H9 (cell line): Measurements from ENCODE around the gene DEFB128. TPM values are rescaled to one million over a fixed set of nuclear protein-coding genes. Genes with fewer than 3 reads are reported as not detected.

ENCODE experiments used
- DNase-seq: peaks from one replicate; pipeline ENCODE4 v3.0.0-alpha.2; 2017
- H2AFZ ChIP-seq: one replicate; pipeline ENCODE4 v1.6.1; 2013; ENCODE audit warnings: mild to moderate bottlenecking, low read length, control low read depth, moderate library complexity
- H2AK5ac ChIP-seq: 2 replicates; pipeline ENCODE4 v1.6.1; 2013; ENCODE audit warnings: low read length, control low read depth, mixed read lengths; ENCODE audit not compliant: insufficient read length
- H2BK120ac ChIP-seq: one replicate; pipeline ENCODE4 v1.6.1; 2013; ENCODE audit warnings: low read depth, mild to moderate bottlenecking, low read length, control low read depth, inconsistent platforms; ENCODE audit not compliant: poor library complexity, severe bottlenecking
- H2BK12ac ChIP-seq: 2 replicates; pipeline ENCODE4 v1.6.1; 2013; ENCODE audit warnings: low read length, control low read depth, mixed read lengths, low read depth; ENCODE audit not compliant: insufficient read length
- H2BK15ac ChIP-seq: 2 replicates; pipeline ENCODE4 v1.6.1; 2013; ENCODE audit warnings: low read depth, low read length, control low read depth
- H2BK20ac ChIP-seq: one replicate; pipeline ENCODE4 v1.6.1; 2013; ENCODE audit warnings: low read depth, mild to moderate bottlenecking, low read length, control low read depth, inconsistent platforms; ENCODE audit not compliant: poor library complexity, severe bottlenecking
- H2BK5ac ChIP-seq: 2 replicates; pipeline ENCODE4 v1.6.1; 2013; ENCODE audit warnings: low read length, control low read depth, mixed read lengths; ENCODE audit not compliant: insufficient read length
- H3K14ac ChIP-seq: 2 replicates; pipeline ENCODE4 v1.6.1; 2013; ENCODE audit warnings: low read length, control low read depth; ENCODE audit not compliant: insufficient read depth
- H3K18ac ChIP-seq: 2 replicates; pipeline ENCODE4 v1.6.1; 2013; ENCODE audit warnings: low read depth, mild to moderate bottlenecking, mixed read lengths, low read length, control low read depth; ENCODE audit not compliant: insufficient read length
- H3K23ac ChIP-seq: 2 replicates; pipeline ENCODE4 v1.6.1; 2013; ENCODE audit warnings: low read length, control low read depth, mixed read lengths, low read depth; ENCODE audit not compliant: insufficient read length
- H3K23me2 ChIP-seq: 2 replicates; pipeline ENCODE4 v1.6.1; 2013; ENCODE audit warnings: low read depth, mild to moderate bottlenecking, mixed read lengths, low read length, control low read depth; ENCODE audit not compliant: insufficient read length, poor library complexity, severe bottlenecking
- H3K27ac ChIP-seq: 2 replicates; pipeline ENCODE4 v1.5.1; 2013; ENCODE audit warnings: low read length, control low read depth, mixed read lengths, low read depth; ENCODE audit not compliant: insufficient read length
- H3K27me3 ChIP-seq: 2 replicates; pipeline ENCODE4 v1.6.1; 2013; ENCODE audit warnings: low read length, control low read depth, inconsistent platforms; ENCODE audit not compliant: insufficient read depth
- H3K4ac ChIP-seq: 2 replicates; pipeline ENCODE4 v1.6.1; 2013; ENCODE audit warnings: low read depth, mild to moderate bottlenecking, control low read depth, inconsistent platforms, low read length, moderate library complexity
- H3K4me1 ChIP-seq: 2 replicates; pipeline ENCODE4 v1.6.1; 2013; ENCODE audit warnings: low read length, control low read depth, inconsistent platforms; ENCODE audit not compliant: insufficient read depth
- H3K4me2 ChIP-seq: 2 replicates; pipeline ENCODE4 v1.6.1; 2013; ENCODE audit warnings: low read length, control low read depth, mixed read lengths; ENCODE audit not compliant: insufficient read length, insufficient read depth
- H3K56ac ChIP-seq: 2 replicates; pipeline ENCODE4 v1.6.1; 2013; ENCODE audit warnings: low read depth, mild to moderate bottlenecking, mixed read lengths, low read length, control low read depth; ENCODE audit not compliant: insufficient read length
- H3K79me1 ChIP-seq: 2 replicates; pipeline ENCODE4 v1.6.1; 2013; ENCODE audit warnings: low read depth, mild to moderate bottlenecking, moderate library complexity, low read length, control low read depth, inconsistent platforms; ENCODE audit not compliant: insufficient read depth, poor library complexity, severe bottlenecking
- H3K79me2 ChIP-seq: 2 replicates; pipeline ENCODE4 v1.6.1; 2013; ENCODE audit warnings: low read length, control low read depth, inconsistent platforms; ENCODE audit not compliant: insufficient read depth
- H3K9ac ChIP-seq: 2 replicates; pipeline ENCODE4 v1.6.1; 2013; ENCODE audit warnings: low read length, control low read depth, mixed read lengths; ENCODE audit not compliant: insufficient read length; ENCODE audit errors: extremely low read depth
- H3K9me3 ChIP-seq: one replicate; pipeline ENCODE4 v1.6.1; 2013; ENCODE audit warnings: low read depth, low read length, inconsistent platforms; ENCODE audit not compliant: control insufficient read depth
- H3T11ph ChIP-seq: one replicate; pipeline ENCODE4 v1.6.1; 2013; ENCODE audit warnings: mild to moderate bottlenecking, low read length, control low read depth, inconsistent platforms
- H4K20me1 ChIP-seq: one replicate; pipeline ENCODE4 v1.6.1; 2013; ENCODE audit not compliant: control insufficient read depth, insufficient read length, insufficient read depth
- H4K5ac ChIP-seq: 2 replicates; pipeline ENCODE4 v1.6.1; 2013; ENCODE audit warnings: low read depth, mild to moderate bottlenecking, mixed read lengths, low read length, control low read depth; ENCODE audit not compliant: insufficient read length
- H4K8ac ChIP-seq: replicated peaks from 2 replicates; pipeline ENCODE4 v1.6.1; 2013; ENCODE audit warnings: low read length, control low read depth, mixed read lengths, low read depth; ENCODE audit not compliant: insufficient read length
- H4K91ac ChIP-seq: 2 replicates; pipeline ENCODE4 v1.6.1; 2013; ENCODE audit warnings: low read depth, mild to moderate bottlenecking, moderate library complexity, mixed read lengths, low read length, control low read depth; ENCODE audit not compliant: insufficient read length
- H3K27ac Mint-ChIP-seq, 3 experiments: 2 replicates in 2 of 3; 3 replicates in 1 of 3; pipeline ENCODE4 v1.8.0; 2020 to 2021; ENCODE audit warnings: mixed read lengths in 3 of 3, mild to moderate bottlenecking in 1 of 3, moderate library complexity in 1 of 3
- H3K27me3 Mint-ChIP-seq: 2 replicates; pipeline ENCODE4 v1.8.0; 2021; ENCODE audit warnings: low read depth, mild to moderate bottlenecking, moderate library complexity, mixed read lengths
- H3K36me3 Mint-ChIP-seq, 3 experiments: 2 replicates in 2 of 3; 3 replicates in 1 of 3; pipeline ENCODE4 v1.8.0; 2020 to 2021; ENCODE audit warnings: low read depth in 3 of 3, mixed read lengths in 3 of 3; ENCODE audit not compliant: insufficient read depth in 1 of 3
- H3K4me1 Mint-ChIP-seq, 2 experiments: 2 replicates each; pipeline ENCODE4 v1.8.0; 2020; ENCODE audit warnings: mixed read lengths in 2 of 2
- H3K4me3 Mint-ChIP-seq, 2 experiments: 2 replicates in 1 of 2; 3 replicates in 1 of 2; pipeline ENCODE4 v1.8.0; 2020 to 2021; ENCODE audit warnings: mild to moderate bottlenecking in 2 of 2, mixed read lengths in 2 of 2, moderate library complexity in 1 of 2
- H3K9me3 Mint-ChIP-seq, 2 experiments: 2 replicates in 1 of 2; 3 replicates in 1 of 2; pipeline ENCODE4 v1.8.0; 2020; ENCODE audit warnings: mild to moderate bottlenecking in 2 of 2, mixed read lengths in 2 of 2, moderate library complexity in 1 of 2
- CTCF ChIP-seq: fragments of 200-600 bp; sonication (generic); conservative IDR thresholded peaks from 3 replicates; pipeline ENCODE4 v1.8.0; 2021; ENCODE audit warnings: antibody characterized with exemption, mild to moderate bottlenecking
- WGBS: extraction: QIAGEN DNeasy Blood & Tissue Kit; methylation state at CpG from one replicate; pipeline ENCODE4 v1.1.7; 2013; ENCODE audit warnings: missing lambda C conversion rate, low lambda C conversion rate, mixed read lengths; ENCODE audit not compliant: insufficient read length; ENCODE audit errors: extremely low coverage; 5-methylcytosine and 5-hydroxymethylcytosine counted together
- total RNA-seq: library from RNA; stranded (reverse); gene quantifications from 2 replicates; pipeline ENCODE4 v1.2.1, GENCODE V29; 2021

The DEFB128 gene
- total RNA-seq, 1 experiment from 2014 or later, result not detected

- H3K27ac ChIP-seq, result no peak overlapping the region
- no peaks in the 10 kb centered on the region for H3K4me1 ChIP-seq
- H3K14ac ChIP-seq, result no peak overlapping the region
- H2BK120ac ChIP-seq, result no peak overlapping the region
- Mint-ChIP-seq H3K4me3 (no peak overlapping the region), H3K36me3 (no peaks in the 10 kb centered on the region), H3K9me3 (no peaks in the 10 kb centered on the region; a peak in 2 of 5 replicates), H3K27me3 (peaks cover 95% of the 10 kb centered on the region), H3K4me1 (peaks cover 0 to 4% of the 10 kb centered on the region in 2 experiments; a peak in 1 of 4 replicates), H3K27ac (no peak overlapping the region)
- H2AK5ac ChIP-seq, result no peak overlapping the region
- no peak overlapping the region for H3K4me2 ChIP-seq
- H2BK5ac ChIP-seq, result no peak overlapping the region
- no peak overlapping the region for H4K8ac ChIP-seq
- H3K79me2 ChIP-seq, result no peaks in the 10 kb centered on the region
- no peak overlapping the region for H2BK12ac ChIP-seq
- no peak for DNase-seq
- TF ChIP-seq CTCF, result no peak
- no peaks in the 10 kb centered on the region for H3K9me3 ChIP-seq
- no peak overlapping the region for H3K23ac ChIP-seq
- no peak overlapping the region for H4K91ac ChIP-seq
- no peak overlapping the region for H2BK15ac ChIP-seq
- H3K18ac ChIP-seq, result no peak overlapping the region
- no peaks in the 10 kb centered on the region; the same call in 1 of the 2 replicates for H3K27me3 ChIP-seq
- no peak overlapping the region for H3K9ac ChIP-seq
- H4K5ac ChIP-seq, result no peak overlapping the region
- H3K56ac ChIP-seq, result no peak overlapping the region
- H2AFZ ChIP-seq, result no peak overlapping the region
- H3K4ac ChIP-seq, result no peak overlapping the region
- H3K79me1 ChIP-seq, result no peaks in the 10 kb centered on the region
- no peak overlapping the region for H3T11ph ChIP-seq
- no peaks in the 10 kb centered on the region for H3K23me2 ChIP-seq
- no CpG with 5 or more reads among the region's 1 CpG for WGBS
- H4K20me1 ChIP-seq, result no peaks in the 10 kb centered on the region
- no peak overlapping the region for H2BK20ac ChIP-seq
These were observed 26.3 kb upstream of the DEFB128 start for GRCh38 chr20:215796-216195.
